H1 (cell line): Measurements from ENCODE around the gene CXCL12. TPM values are rescaled to one million over a fixed set of nuclear protein-coding genes. Genes with fewer than 3 reads are reported as not detected.
A peak's percentile ranks its signal among the peaks of the same experiment; 100 is the strongest.

Experiments used
- CTCF ChIA-PET: fragments of 300-600 bp; sonication (Branson Sonifier 250); formaldehyde crosslinking; loops from one replicate; lab custom pipeline; 2021; ENCODE audit not compliant: partially characterized antibody; lab: Charles Lee
- POLR2A ChIA-PET: fragments of 300-600 bp; sonication (Branson Sonifier 250); formaldehyde crosslinking; loops from one replicate; lab custom pipeline; 2021; ENCODE audit warnings: inconsistent platforms; ENCODE audit not compliant: partially characterized antibody; lab: Charles Lee
- DNase-seq, 2 experiments: peaks; one replicate each; pipeline versions ENCODE4 v3.0.0 to v3.0.0-alpha.2; 2010 to 2022; ENCODE audit warnings: low spot score in 2 of 2, low read depth in 1 of 2, mixed read lengths in 1 of 2
- FAIRE-seq: peaks from 2 replicates; lab custom pipeline; 2011; peaks lifted over from hg19 to GRCh38; lab: Jason Lieb, UNC
- H2AFZ ChIP-seq: 2 replicates; pipeline ENCODE4 v1.8.1; 2012; ENCODE audit warnings: low read length, inconsistent platforms
- H2AK5ac ChIP-seq: 2 replicates; pipeline ENCODE4 v1.6.1; 2013; ENCODE audit warnings: low read depth, low read length
- H2BK120ac ChIP-seq: replicated peaks from 2 replicates; pipeline ENCODE3; 2013; ENCODE audit warnings: low read depth, low read length, inconsistent platforms
- H2BK12ac ChIP-seq: 2 replicates; pipeline ENCODE4 v1.6.1; 2013; ENCODE audit warnings: low read depth, low read length
- H2BK15ac ChIP-seq: 2 replicates; pipeline ENCODE4 v1.6.1; 2013; ENCODE audit warnings: low read length
- H2BK20ac ChIP-seq: 2 replicates; pipeline ENCODE4 v1.6.1; 2013; ENCODE audit warnings: low read length
- H2BK5ac ChIP-seq: 2 replicates; pipeline ENCODE4 v1.6.1; 2013; ENCODE audit warnings: low read depth, low read length
- H3K14ac ChIP-seq: 2 replicates; pipeline ENCODE4 v1.6.1; 2013; ENCODE audit warnings: inconsistent platforms; ENCODE audit not compliant: insufficient read length
- H3K18ac ChIP-seq: 2 replicates; pipeline ENCODE4 v1.6.1; 2013; ENCODE audit warnings: low read length; ENCODE audit errors: extremely low read depth
- H3K23ac ChIP-seq: 2 replicates; pipeline ENCODE4 v1.6.1; 2013; ENCODE audit warnings: inconsistent platforms; ENCODE audit not compliant: insufficient read length
- H3K23me2 ChIP-seq: 2 replicates; pipeline ENCODE4 v1.6.1; 2013; ENCODE audit warnings: low read depth, low read length
- H3K27ac ChIP-seq: 2 replicates; pipeline ENCODE4 v1.6.1; 2011; ENCODE audit warnings: low read depth, low read length, inconsistent platforms
- H3K27me3 ChIP-seq, 4 experiments: replicated peaks in 1 of 4; 1 replicate in 1 of 4; 2 replicates in 3 of 4; pipeline versions ENCODE4 v1.6.1 to v1.8.1; 2011 to 2013; ENCODE audit warnings: low read length in 3 of 4, mild to moderate bottlenecking in 3 of 4, inconsistent platforms in 2 of 4, mixed read lengths in 2 of 4, moderate library complexity in 1 of 4; ENCODE audit not compliant: control insufficient read depth in 3 of 4, insufficient read depth in 3 of 4; ENCODE audit errors: extremely low read depth in 1 of 4
- H3K36me3 ChIP-seq, 4 experiments: 2 replicates each; pipeline versions ENCODE4 v1.6.1 to v1.8.1; 2011 to 2013; ENCODE audit warnings: mild to moderate bottlenecking in 4 of 4, low read length in 3 of 4, moderate library complexity in 2 of 4, control low read depth in 1 of 4, inconsistent platforms in 1 of 4; ENCODE audit not compliant: insufficient read depth in 4 of 4, control insufficient read depth in 2 of 4
- H3K4ac ChIP-seq: replicated peaks from 2 replicates; pipeline ENCODE3; 2013; ENCODE audit warnings: low read length, low read depth, mixed read lengths, inconsistent platforms; ENCODE audit not compliant: insufficient read length
- H3K4me1 ChIP-seq, 4 experiments: replicated peaks in 1 of 4; 1 replicate in 1 of 4; 2 replicates in 3 of 4; pipeline versions ENCODE4 v1.6.1 to v1.8.1; 2011 to 2013; ENCODE audit warnings: low read length in 3 of 4, inconsistent platforms in 2 of 4, mixed read lengths in 1 of 4; ENCODE audit not compliant: insufficient read depth in 4 of 4, control insufficient read depth in 3 of 4
- H3K4me2 ChIP-seq, 2 experiments: 2 replicates each; pipeline versions ENCODE4 v1.6.1 to v1.8.1; 2011 to 2013; ENCODE audit warnings: low read depth in 2 of 2, low read length in 2 of 2, control low read depth in 1 of 2, inconsistent platforms in 1 of 2, mild to moderate bottlenecking in 1 of 2; ENCODE audit not compliant: insufficient read depth in 1 of 2
- H3K4me3 ChIP-seq, 4 experiments: fragments of 200-600, 300-600 bp in 1 of 4; sonication (generic), shearing (Covaris generic), sonication (Bioruptor Twin) in 1 of 4; 2 replicates each; pipeline versions ENCODE4 v1.5.1 to v1.8.1; 2011 to 2016; ENCODE audit warnings: low read length in 4 of 4, low read depth in 3 of 4, control low read depth in 2 of 4, inconsistent platforms in 2 of 4, mild to moderate bottlenecking in 2 of 4, mixed read lengths in 1 of 4, moderate library complexity in 1 of 4; ENCODE audit not compliant: insufficient read depth in 2 of 4; ENCODE audit errors: extremely low read depth in 1 of 4
- H3K56ac ChIP-seq: replicated peaks from 2 replicates; pipeline ENCODE3; 2013; ENCODE audit warnings: low read depth, mild to moderate bottlenecking, mixed read lengths, low read length, inconsistent platforms; ENCODE audit not compliant: insufficient read length
- H3K79me1 ChIP-seq: 2 replicates; pipeline ENCODE4 v1.6.1; 2013; ENCODE audit warnings: low read depth, low read length, control low read depth
- H3K79me2 ChIP-seq, 2 experiments: 2 replicates each; pipeline versions ENCODE4 v1.6.1 to v1.8.1; 2012 to 2013; ENCODE audit warnings: low read length in 2 of 2, mild to moderate bottlenecking in 2 of 2, inconsistent platforms in 1 of 2; ENCODE audit not compliant: insufficient read depth in 2 of 2, control insufficient read depth in 1 of 2
- H3K9ac ChIP-seq, 4 experiments: replicated peaks in 1 of 4; 1 replicate in 1 of 4; 2 replicates in 3 of 4; pipeline versions ENCODE4 v1.6.1 to v1.8.1; 2011 to 2013; ENCODE audit warnings: low read depth in 3 of 4, low read length in 3 of 4, control low read depth in 2 of 4, mild to moderate bottlenecking in 2 of 4, moderate library complexity in 2 of 4, inconsistent platforms in 1 of 4; ENCODE audit errors: extremely low read depth in 1 of 4
- H3K9me3 ChIP-seq, 2 experiments: 2 replicates each; pipeline versions ENCODE4 v1.6.1 to v1.8.1; 2012 to 2013; ENCODE audit warnings: mild to moderate bottlenecking in 2 of 2, moderate library complexity in 2 of 2, control low read depth in 1 of 2, inconsistent platforms in 1 of 2, low read depth in 1 of 2, low read length in 1 of 2, mixed read lengths in 1 of 2; ENCODE audit not compliant: insufficient read depth in 2 of 2
- H4K20me1 ChIP-seq, 2 experiments: replicated peaks in 1 of 2; 2 replicates each; pipeline versions ENCODE3 to v1.8.1; 2011 to 2013; ENCODE audit warnings: inconsistent platforms in 2 of 2, low read length in 2 of 2, mild to moderate bottlenecking in 1 of 2; ENCODE audit not compliant: insufficient read depth in 2 of 2, control insufficient read depth in 1 of 2
- H4K5ac ChIP-seq: 2 replicates; pipeline ENCODE4 v1.6.1; 2013; ENCODE audit warnings: low read length, low read depth, mixed read lengths, inconsistent platforms; ENCODE audit not compliant: insufficient read length
- H4K8ac ChIP-seq: 2 replicates; pipeline ENCODE4 v1.8.0; 2013; ENCODE audit warnings: mild to moderate bottlenecking, moderate library complexity, low read length, inconsistent platforms; ENCODE audit not compliant: insufficient read depth; ENCODE audit errors: extremely low read depth
- H4K91ac ChIP-seq: replicated peaks from 2 replicates; pipeline ENCODE3; 2013; ENCODE audit warnings: low read length, mixed read lengths, inconsistent platforms; ENCODE audit not compliant: insufficient read length
- CHD2 ChIP-seq: IDR thresholded peaks from 2 replicates; pipeline ENCODE4 v1.6.1; 2012; ENCODE audit warnings: low read length, improper control_type of control experiment
- EP300 ChIP-seq, 2 experiments: IDR thresholded peaks; 1 replicate in 1 of 2; 2 replicates in 1 of 2; pipeline ENCODE4 v1.6.1; 2011 to 2012; ENCODE audit warnings: low read depth in 2 of 2, low read length in 2 of 2, mild to moderate bottlenecking in 2 of 2, borderline replicate concordance in 1 of 2, inconsistent platforms in 1 of 2, moderate library complexity in 1 of 2
- POLR2AphosphoS5 ChIP-seq: IDR thresholded peaks from 2 replicates; pipeline ENCODE4 v1.6.1; 2011; ENCODE audit warnings: low read depth, low read length
- RNF2 ChIP-seq: fragments of 200-900, 300-1000 bp; sonication (generic); IDR thresholded peaks from 2 replicates; pipeline ENCODE4 v1.7.1; 2016; ENCODE audit warnings: borderline replicate concordance, low read depth, mild to moderate bottlenecking, antibody characterized with exemption, low read length; ENCODE audit not compliant: poor library complexity, severe bottlenecking; ENCODE audit errors: missing control alignments
- SIX5 ChIP-seq: IDR thresholded peaks from 2 replicates; pipeline ENCODE4 v1.6.1; 2011; ENCODE audit warnings: mild to moderate bottlenecking, low read depth, low read length
- TEAD4 ChIP-seq: IDR thresholded peaks from 2 replicates; pipeline ENCODE4 v1.6.1; 2012; ENCODE audit warnings: low read depth, low read length, inconsistent platforms, mixed read lengths
- WGBS, 2 experiments: shearing (Covaris generic) in 1 of 2; methylation state at CpG; one replicate each; pipeline versions ENCODE4 v1.1.6 to v1.1.7; 2013 to 2015; ENCODE audit warnings: low lambda C conversion rate in 2 of 2, mixed read lengths in 2 of 2, inconsistent platforms in 1 of 2, low coverage in 1 of 2, missing lambda C conversion rate in 1 of 2; ENCODE audit not compliant: insufficient replicate concordance in 2 of 2, insufficient coverage in 1 of 2, insufficient read length in 1 of 2; ENCODE audit errors: extremely low coverage in 1 of 2, missing lambda C conversion rate in 1 of 2; 5-methylcytosine and 5-hydroxymethylcytosine counted together
- polyA plus RNA-seq, 7 experiments: library from polyadenylated mRNA; depleted of rRNA in 3 of 7; stranded (reverse) in 5 of 7; unstranded in 2 of 7; fragments of >200 nt in 5 of 7; fragments of 200-250 nt in 2 of 7; gene quantifications; 1 replicate in 5 of 7; 2 replicates in 1 of 7; 4 replicates in 1 of 7; pipeline versions ENCODE4 v1.2.1 to v1.2.3, GENCODE V29; 2011 to 2013; ENCODE audit warnings: missing spikeins in 2 of 7, mixed read lengths in 2 of 7
- total RNA-seq: library from RNA; stranded (reverse); fragmentation: NEBNext Ultra II Directional; extraction: Animal tissue kit (Norgen Biotek cat#: 25700); gene quantifications from 2 replicates; pipeline ENCODE4 v1.2.1, GENCODE V29; 2021

CXCL12 gene
- total and polyA plus RNA-seq, 2 of the 8 experiments (the other 6 are each of a cell fraction or from before 2014, with no cell fraction given), result 51.4 to 53.8 TPM

DNA sequence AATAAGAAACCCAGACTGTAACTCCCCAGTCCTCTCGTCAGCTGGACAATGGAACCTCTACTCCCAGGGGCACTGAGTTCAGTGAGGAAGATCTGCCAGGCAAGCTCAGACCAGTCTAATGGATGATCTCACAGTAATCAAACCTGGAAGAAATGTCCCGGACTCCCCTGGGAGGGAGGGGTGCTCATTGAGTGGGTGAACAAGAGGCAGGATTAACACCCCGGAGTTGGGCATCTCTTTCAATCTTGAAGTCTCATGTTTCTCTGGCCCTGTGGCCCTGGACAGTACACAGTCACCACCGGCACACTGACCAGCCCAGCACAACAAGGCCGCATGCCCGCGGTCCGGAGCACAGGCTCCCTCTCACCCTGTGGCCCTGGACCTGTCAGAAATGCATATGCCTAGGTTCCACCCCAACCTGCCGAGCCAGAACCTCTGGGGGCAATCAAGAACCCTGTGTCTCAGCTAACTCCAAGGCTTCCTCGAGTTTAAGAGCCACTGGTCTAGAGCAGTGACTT is 27.8 kb downstream of the CXCL12 start:
- CTCF ChIA-PET, result interaction anchor here (0.7 to 6.3 kb wide), 5 partner anchors 10 to 53 kb away, joined by 3 to 43 read pairs (median 3); no protein-coding TSS in a partner anchor

More for the DNA sequence above, 27.8 kb downstream of the CXCL12 start:
- no peak overlapping the region for H2AFZ ChIP-seq
- H3K9ac ChIP-seq, result no peak overlapping the region
- H3K79me2 ChIP-seq, result no peaks in the 10 kb centered on the region
- H4K20me1 ChIP-seq, result no peaks in the 10 kb centered on the region
- H3K4me2 ChIP-seq, result no peak overlapping the region
- H4K5ac ChIP-seq, result no peak overlapping the region
- H3K79me1 ChIP-seq, result no peaks in the 10 kb centered on the region
- H3K4me1 ChIP-seq, result peaks cover 0 to 14% (median 7%) of the 10 kb centered on the region in 4 experiments; a peak in 5 of 7 replicates
- no peaks in the 10 kb centered on the region for H3K9me3 ChIP-seq
- DNase-seq (no peak), FAIRE-seq (no peak)
- H3K14ac ChIP-seq, result no peak overlapping the region
- peak overlapping the region; percentile 58 for H4K91ac ChIP-seq
- H3K4me3 ChIP-seq, result no peak overlapping the region
- 81% methylated on average over 10 of the region's 10 CpGs; no CpG with 5 or more reads in 1 of the 2 experiments for WGBS, 2 experiments
- H2BK15ac ChIP-seq, result 0 out of 2 replicates have a peak overlapping the region, but pooled peaks have one; percentile 50
- H3K27me3 ChIP-seq, result no peaks in the 10 kb centered on the region; a peak in 1 of 7 replicates
- H3K56ac ChIP-seq, result no peak overlapping the region
- TF ChIP-seq SIX5 (no peak), TEAD4 (no peak), CHD2 (no peak), POLR2AphosphoS5 (no peak), RNF2 (no peak), EP300 (IDR thresholded peaks at IDR 0.05; ENCODE audit: borderline replicate concordance in 1 of 2, low read depth in 2 of 2, low read length in 2 of 2) (no peak)
- TF ChIP-seq, all 59 proteins: peak for 0
- no peak overlapping the region for H3K23ac ChIP-seq
- POLR2A ChIA-PET, result interaction anchor here (1.1 to 1.6 kb wide), 2 partner anchors 9 to 14 kb away, joined by 3 to 4 read pairs; no protein-coding TSS in a partner anchor
- H3K23me2 ChIP-seq, result no peaks in the 10 kb centered on the region; the same call in 1 of the 2 replicates
- no peak overlapping the region for H2BK120ac ChIP-seq
- no peak overlapping the region for H3K4ac ChIP-seq
- H3K36me3 ChIP-seq, result no peaks in the 10 kb centered on the region
- peak overlapping the region; percentile 90; the same call in 1 of the 2 replicates for H2BK12ac ChIP-seq
- H4K8ac ChIP-seq, result no peak overlapping the region; the same call in 1 of the 2 replicates
- H3K27ac ChIP-seq, result no peak overlapping the region
- no peak overlapping the region; the same call in 1 of the 2 replicates for H2AK5ac ChIP-seq
- H2BK20ac ChIP-seq, result no peak overlapping the region
- peak overlapping the region; percentile 52; the same call in 1 of the 2 replicates for H2BK5ac ChIP-seq
- H3K18ac ChIP-seq, result 0 out of 2 replicates have a peak overlapping the region, but pooled peaks have one; percentile 6
